Sigmoid colon (tissue), 4 donors: ENCODE data around the gene GRID2.

Source experiments
- CTCF ChIP-seq, 4 experiments: fragments of 450-650 bp in 3 of 4; fragments of 200-600 bp in 1 of 4; IDR thresholded peaks; one replicate each; pipeline ENCODE4 v1.5.1; 2016 to 2019; ENCODE audit warnings: antibody characterized with exemption in 4 of 4, mild to moderate bottlenecking in 3 of 4, moderate library complexity in 2 of 4
- EP300 ChIP-seq, 4 donors: sonication (generic); formaldehyde crosslinking; IDR thresholded peaks; one replicate each; pipeline ENCODE4 v1.6.1; 2017; ENCODE audit warnings: antibody characterized with exemption in 4 of 4
- POLR2A ChIP-seq, 2 donors: fragments of 450-650 bp; IDR thresholded peaks; one replicate each; pipeline ENCODE4 v1.6.1; 2016; ENCODE audit warnings: antibody characterized with exemption in 2 of 2, mild to moderate bottlenecking in 2 of 2, moderate library complexity in 2 of 2
- POLR2AphosphoS5 ChIP-seq, 4 donors: sonication (generic); formaldehyde crosslinking; IDR thresholded peaks; one replicate each; pipeline ENCODE4 v1.6.1; 2017; ENCODE audit warnings: antibody characterized with exemption in 4 of 4

GRCh38 chr4:93351846-93352245 lies 1048.1 kb downstream of the GRID2 start:
- no peak for TF ChIP-seq CTCF (IDR thresholded peaks at IDR 0.05)
- no peak for TF ChIP-seq POLR2A (IDR thresholded peaks at IDR 0.05)
- no peak for TF ChIP-seq EP300 (IDR thresholded peaks at IDR 0.05)
- TF ChIP-seq POLR2AphosphoS5 (IDR thresholded peaks at IDR 0.05) = no peak
